ENCODE data around the gene FUT6. TPM values are rescaled to one million over a fixed set of nuclear protein-coding genes. Genes with fewer than 3 reads are reported as not detected.

Gene FUT6
- total RNA-seq, 1 experiment from 2014 or later = not detected

DNA sequence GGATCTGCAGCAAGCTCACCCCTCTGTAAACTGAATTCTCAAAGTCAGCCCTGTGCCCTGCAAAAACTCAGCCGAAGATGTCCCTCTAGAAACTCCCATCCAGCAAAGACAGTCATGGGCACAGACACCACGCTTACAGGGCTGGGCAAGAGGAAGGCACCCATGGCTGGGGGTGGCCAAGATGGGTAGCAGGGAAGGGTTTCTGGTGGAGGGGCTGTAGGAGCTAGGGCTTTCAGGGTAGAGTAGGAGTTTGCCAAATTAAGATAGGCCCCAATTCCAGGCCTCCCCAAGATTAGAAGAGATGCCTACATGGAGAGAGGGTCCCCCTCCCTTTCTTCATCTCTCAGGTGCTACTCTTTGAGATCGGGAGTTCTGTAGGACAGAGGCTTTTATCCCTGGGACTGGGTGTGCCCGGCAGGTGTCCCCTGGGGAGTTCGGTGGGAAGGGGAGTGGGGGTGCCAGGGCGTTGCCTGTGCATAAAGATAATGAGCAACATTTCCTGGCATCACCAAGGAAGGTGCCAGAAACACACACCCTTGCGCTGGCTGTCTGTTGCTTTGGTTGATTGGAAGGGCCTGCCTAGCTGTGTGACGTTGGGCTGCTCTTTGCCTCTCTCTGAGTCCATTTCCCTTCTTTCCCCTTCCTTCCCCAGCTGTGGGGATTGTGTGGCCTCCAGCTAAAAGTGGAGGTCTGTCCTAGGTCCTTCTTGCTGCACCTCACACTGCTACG, 25.2 kb downstream of the FUT6 start:
- in situ Hi-C loops (cut with HindIII; ENCODE audit: low pct_unique_long_range_greater_than_20kb, low sequenced_read_pairs) = no loop called here
- DNase-seq (ENCODE audit: low read depth) = no peak

DNA sequence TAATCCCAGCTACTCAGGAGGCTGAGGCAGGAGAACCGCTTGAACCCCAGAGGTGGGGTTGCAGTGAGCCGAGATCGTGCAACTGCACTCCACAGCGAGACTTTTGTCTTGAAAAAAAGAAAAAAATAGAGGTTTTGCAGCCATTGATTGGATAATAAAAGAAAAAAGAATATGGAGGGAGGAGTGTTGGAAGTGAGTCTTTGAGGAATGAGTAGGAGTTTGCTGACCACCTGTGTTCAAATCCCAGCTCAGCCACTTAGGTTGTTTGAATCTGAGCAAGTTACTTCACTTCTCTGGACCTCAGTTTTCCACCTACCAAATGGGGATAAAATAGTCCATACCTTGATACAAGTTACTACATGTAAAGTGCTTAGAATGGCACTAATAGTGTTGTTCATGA, 28.4 kb downstream of the FUT6 start:
- in situ Hi-C loops (cut with HindIII; ENCODE audit: low pct_unique_long_range_greater_than_20kb, low sequenced_read_pairs) = no loop called here
- DNase-seq (ENCODE audit: low read depth) = no peak

DNA sequence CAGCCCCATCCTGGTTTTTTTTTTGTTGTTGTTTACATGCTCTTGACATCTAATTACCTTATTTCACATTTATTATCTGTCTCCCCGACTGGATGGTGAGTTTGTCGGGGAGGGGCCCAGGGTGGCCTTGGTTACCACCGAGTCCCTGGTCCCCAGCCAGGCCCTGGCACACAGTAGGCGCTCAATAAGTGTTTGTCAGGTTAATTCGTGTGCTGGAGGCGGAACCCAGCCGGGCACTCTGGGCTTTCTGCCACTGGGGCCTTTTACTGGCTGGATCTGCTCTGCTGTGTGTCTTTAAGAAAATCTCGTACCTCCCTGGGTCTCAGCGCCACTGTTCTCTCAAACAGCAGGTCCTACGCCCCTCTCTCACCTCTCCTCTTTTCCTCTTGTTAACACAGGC, 30.0 kb downstream of the FUT6 start:
- no peak for DNase-seq (ENCODE audit: low read depth)
- in situ Hi-C loops (cut with HindIII; ENCODE audit: low pct_unique_long_range_greater_than_20kb, low sequenced_read_pairs) = no loop called here

DNA sequence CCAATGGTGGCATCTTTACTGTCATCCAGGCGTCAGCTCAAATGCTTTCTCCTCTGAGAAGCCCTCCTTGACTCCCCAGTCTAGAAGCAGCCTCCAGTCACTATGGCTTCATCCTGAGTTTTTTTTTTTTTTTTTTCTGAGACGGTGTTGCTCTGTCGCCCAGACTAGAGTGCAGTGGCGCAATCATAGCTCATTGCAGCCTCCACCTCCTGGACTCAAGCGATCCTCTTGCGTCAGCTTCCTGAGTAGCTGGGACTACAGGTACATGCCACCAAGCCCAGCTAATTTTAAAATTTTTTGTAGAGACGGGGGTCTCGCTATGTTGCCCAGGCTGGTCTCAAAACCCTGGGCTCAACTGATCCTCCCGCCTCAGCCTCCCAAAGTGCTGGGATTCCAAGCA, 30.4 kb downstream of the FUT6 start:
- in situ Hi-C loops (cut with HindIII; ENCODE audit: low pct_unique_long_range_greater_than_20kb, low sequenced_read_pairs) = no loop called here
- DNase-seq (ENCODE audit: low read depth) = no peak

DNA sequence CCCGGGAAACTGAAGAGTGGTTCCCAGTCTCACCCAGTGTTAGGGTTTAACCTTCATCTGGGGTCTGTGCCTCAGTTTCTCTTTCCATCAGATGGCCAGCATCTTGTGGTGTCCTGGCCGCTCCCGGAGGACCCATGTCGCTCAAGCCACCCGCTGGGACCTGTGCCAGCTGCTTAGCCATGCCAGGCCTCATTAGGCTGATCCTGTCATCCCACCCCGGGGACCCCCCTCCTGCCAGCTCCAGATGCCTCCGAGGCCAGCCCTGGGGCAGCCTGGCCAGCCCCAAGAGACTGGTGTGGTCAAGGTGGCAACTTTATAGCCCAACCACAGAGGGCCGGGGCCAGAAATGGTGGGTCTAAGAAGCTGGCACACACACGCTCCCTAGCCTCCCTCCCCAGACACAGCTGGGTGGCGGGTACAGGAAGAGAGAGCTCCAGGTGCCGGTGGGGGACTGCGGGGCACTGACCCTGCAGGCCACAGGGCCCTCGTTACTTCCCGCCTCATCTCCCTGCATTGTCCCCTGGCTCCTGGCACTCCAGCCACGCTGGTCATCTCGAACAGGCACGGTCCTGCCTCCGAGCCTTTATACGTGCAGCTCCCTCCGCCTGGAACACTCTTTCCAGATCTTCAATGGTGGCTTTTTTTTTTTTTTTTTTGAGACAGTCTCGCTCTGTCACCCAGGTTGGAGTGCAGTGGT, 31.2 kb downstream of the FUT6 start:
- in situ Hi-C loops (cut with HindIII; ENCODE audit: low pct_unique_long_range_greater_than_20kb, low sequenced_read_pairs) = no loop called here
- DNase-seq (ENCODE audit: low read depth) = no peak

DNA sequence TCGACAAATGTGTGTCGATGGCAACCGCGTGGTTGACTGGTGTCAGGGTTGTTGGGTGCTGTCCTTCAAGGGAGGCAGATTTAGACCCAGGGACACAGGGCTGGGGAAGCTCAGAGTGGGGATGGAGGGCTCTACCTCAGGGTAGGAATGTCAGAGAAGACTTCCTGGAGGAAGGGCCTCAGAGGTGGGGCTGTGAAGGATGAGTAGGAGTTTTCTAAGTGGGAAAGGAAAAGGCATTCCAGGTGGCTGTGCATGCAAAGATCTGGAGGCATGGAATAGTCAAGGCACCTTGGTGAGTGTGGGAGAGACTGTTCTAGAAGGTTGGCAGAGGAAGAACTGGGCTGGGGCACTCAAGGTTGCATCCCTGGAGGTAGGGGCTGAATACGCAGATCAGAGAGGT, 32.6 kb downstream of the FUT6 start:
- DNase-seq (ENCODE audit: low read depth) = no peak
- in situ Hi-C loops (cut with HindIII; ENCODE audit: low pct_unique_long_range_greater_than_20kb, low sequenced_read_pairs) = no loop called here

DNA sequence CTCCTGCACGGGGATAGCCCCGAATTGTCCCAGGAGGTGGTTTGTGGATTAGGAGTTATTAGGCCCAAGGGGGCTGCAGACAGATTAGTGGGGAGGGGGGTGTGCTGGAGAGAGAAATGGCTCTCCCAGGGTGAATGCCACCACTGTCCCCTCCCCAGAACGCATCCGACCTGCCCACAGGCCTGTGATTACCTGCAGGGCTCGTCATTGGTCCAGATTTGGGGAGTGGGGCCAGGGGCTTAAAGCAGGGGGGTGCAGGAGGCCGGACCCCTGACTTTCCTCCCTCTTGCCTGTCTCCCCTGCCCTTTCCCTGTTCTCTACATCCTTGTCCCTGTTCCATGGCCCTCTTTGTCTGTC, 33.4 kb downstream of the FUT6 start:
- no peak for DNase-seq (ENCODE audit: low read depth)
- in situ Hi-C loops (cut with HindIII; ENCODE audit: low pct_unique_long_range_greater_than_20kb, low sequenced_read_pairs) = no loop called here

DNA sequence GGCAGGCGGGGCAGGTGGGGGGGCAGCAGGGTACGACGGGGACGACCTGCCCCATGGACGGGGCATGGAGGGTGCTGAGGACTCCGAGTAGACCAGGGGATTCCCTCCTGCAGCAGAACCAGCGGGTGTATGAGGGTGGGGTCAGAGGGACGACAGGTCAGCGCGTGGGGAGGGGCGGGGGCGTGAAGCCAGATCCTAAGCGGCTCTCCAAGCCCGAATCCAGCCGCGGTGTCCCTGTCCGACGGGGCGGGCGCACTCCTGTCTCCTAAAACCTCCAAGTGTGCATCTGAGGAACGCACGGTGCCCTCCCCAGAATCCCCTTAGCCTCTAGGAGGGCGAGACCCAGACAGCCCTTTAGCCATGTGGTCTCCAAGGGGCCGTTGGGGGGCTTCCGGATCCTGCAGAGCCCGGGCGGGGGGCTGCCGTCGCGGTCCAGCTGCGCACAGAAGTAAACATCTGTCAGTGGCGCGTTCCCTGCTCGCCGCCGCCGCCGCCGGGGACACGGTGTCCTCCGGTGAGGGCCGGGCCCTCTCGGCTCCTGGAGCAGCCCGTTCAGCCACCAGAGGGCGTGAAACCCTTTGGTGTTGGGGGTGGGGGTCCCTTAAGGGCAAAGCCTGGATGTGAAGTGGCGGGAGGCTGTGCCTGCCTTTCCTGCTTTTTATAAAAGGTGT, 33.9 kb downstream of the FUT6 start:
- peak; percentile 57 for DNase-seq (ENCODE audit: low read depth)
- in situ Hi-C loops (cut with HindIII; ENCODE audit: low pct_unique_long_range_greater_than_20kb, low sequenced_read_pairs) = no loop called here

DNA sequence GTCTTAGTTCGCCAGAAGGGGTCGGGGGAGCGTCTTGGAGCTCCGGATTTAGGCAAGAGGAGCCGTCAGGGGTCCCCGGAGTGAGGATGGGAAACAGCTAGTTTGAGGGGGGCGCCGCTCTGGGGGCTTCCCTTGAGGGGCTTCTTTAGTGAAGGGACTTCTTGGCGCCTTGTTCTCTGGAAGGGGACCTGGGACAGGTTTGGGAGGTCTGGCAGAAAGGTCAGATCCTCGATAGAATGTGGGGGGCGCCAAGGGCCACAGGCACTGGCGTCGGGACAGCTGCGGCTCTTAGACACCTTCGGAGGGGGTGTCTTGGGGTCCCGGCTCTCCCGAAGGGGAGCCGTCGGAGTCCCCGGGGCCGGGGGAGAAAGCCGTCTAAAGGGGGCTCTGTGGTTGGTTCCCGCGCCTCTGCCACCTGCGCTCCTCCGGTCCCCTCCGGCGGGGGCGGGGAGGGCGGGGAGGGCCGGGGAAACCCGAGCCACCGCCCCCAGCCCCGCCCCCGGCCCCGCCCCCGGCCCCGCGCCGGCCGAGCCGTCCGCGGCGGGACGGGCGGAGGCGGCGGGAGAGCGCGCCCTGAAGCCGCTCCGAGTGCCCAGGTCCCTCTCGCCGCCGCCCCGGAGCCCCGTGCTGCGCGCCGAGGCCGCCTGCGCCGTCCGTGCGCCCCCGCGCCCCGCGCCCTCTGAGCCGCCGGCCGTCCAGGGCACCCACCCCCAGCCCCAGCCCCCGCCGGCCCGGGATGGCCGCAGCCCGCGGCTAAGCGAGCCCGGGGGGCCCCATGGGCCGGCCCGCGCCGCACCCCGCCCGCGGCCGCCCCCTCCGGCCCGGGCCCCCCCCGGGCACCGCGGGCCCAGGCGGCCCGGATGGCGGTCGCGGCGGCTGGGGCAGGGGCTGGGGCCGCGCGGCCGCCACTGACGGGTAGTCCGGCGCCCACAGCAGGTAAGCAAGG, 34.7 kb downstream of the FUT6 start, which contains the start of gene NRTN:
Gene NRTN (plus strand): TSS at position 552 of the 946 bp plus-strand sequence. CDS start 19,099 bp downstream, outside the sequence.
- DNase-seq (ENCODE audit: low read depth) = no peak
- in situ Hi-C loops (cut with HindIII; ENCODE audit: low pct_unique_long_range_greater_than_20kb, low sequenced_read_pairs) = no loop called here

DNA sequence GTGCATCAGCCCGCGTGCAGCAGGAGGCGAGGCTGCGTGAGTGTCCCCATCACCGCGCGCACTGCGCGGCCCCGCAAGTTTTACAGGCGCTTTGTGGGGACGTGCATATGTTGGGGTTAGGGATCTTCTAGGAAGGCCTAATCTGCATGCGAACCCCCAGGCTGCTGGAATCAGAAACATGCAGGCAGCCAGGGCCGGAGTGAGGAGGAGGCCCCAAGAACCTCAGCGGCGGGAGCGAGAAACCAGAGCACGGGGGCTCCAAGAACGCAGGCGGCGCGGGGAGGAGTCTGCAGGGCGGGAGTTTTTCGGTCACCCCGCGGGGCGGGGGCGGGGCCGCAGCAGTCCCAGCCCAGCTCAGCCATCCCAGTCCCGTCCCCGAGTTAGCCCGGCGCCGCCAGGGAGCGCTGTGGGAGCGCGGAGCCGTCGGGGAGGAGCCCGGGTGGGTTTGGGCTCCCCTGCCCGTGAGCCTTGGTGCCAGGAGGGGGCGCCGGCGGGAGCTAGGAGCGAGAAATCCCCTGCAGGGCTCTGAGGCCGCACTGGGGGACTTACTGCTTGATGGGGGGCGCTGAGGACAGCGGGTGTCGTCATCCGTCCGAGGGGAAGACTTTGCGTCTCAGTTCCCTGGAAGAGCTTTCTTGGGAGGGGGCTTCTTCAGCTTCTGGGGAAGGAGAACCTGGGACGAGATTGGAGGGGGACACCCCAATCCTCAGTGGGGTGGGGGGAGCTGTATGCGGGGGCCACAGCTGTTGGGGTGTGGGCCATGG, 35.6 kb downstream of the FUT6 start:
- in situ Hi-C loops (cut with HindIII; ENCODE audit: low pct_unique_long_range_greater_than_20kb, low sequenced_read_pairs) = no loop called here
- peak; percentile 94 for DNase-seq (ENCODE audit: low read depth)

DNA sequence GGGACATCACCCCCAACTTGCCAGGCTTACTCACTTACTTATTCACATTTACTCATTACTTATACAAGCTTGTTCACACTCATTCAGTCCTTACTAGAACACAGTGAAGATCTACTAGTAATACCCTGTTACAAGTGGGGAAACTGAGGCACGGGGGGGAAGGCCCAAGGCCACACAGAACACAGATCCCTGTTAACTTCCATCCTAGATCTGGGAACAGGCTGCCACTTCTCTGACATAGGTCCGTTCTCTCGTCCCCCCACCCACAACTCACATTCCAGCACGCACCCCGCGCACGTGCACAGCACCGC, 36.1 kb downstream of the FUT6 start:
- in situ Hi-C loops (cut with HindIII; ENCODE audit: low pct_unique_long_range_greater_than_20kb, low sequenced_read_pairs) = no loop called here
- DNase-seq (ENCODE audit: low read depth) = no peak

DNA sequence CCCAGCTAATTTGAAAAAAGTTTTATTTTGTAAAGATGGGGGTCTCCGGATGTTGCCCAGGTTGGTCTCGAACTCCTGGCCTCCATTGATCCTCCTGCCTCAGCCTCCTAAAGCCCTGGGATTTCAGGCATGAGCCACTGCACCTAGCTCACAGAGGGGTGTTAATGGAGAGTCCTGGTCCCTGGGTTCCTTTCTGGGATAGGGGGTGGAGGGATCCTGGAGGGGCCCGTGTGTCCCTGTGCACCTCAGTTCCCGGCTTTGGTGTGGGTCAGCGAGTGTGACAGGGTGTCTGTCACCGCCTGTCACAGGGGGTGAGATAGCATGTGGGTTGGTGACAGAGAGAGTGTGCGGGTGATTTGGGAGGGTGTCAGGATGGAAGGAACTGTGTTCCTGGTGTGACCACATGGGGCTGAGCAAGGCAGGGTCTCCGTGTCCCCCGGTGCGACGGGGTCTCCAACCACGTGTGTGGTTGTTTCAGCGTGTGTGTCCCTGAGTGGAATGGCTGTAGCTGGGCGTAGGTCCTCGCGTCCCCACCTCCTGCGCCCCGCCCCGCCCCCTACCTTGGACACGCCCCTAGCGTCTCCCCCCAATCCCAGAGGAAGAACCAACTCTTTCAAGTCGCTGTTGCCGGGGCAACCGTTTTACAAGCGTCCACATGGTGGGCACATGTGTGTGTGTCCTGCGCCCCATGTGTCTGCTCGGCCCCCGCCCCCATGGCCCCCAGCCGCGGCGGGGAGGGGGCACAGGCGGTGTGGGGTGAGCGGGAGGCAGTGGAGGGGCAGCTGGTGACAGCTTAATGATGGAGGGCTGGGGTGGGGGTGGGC, 37.5 kb downstream of the FUT6 start:
- in situ Hi-C loops (cut with HindIII; ENCODE audit: low pct_unique_long_range_greater_than_20kb, low sequenced_read_pairs) = no loop called here
- no peak for DNase-seq (ENCODE audit: low read depth)

DNA sequence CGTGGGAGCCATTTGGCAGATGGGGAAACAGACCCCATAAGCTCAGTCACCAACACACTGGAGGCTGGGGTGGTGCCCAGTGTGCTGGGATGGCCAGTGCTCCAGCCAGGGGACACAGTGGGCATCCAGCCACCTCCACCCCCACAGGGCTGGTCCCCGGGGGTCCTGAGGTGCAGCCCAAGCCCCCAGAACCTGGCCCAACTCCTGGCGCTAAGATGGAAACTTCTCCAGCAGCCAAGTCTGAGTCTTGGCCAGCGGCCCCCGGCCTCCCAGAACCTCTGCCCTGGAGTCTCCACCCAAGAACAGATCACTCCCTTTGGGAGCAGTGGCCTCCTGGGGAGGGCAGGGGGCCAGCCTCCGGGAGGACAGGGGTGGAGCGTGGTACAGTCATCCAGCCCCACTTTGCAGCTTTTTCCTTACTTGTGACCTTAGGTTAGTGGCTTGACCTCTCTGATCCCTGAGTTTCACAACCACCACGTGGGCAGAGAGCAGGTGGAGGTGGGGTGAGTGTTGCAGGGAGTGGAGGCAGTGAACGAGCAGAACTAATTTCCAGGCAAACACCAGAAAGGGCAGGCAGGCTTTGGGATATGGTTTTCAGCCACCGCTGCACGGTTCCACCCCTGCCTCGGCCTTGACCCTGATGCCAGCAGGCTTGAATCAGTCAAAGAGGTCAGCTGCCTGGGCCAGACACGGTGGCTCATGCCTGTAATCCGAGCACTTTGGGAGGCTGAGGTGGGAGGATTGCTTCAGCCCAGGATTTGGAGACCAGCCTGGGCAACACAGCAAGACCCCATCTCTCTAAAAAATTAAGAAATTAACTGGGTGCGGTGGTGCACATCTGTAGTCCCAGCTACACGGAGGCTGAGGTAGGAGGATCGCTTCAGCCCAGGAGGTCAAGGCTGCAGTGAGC, 38.9 kb downstream of the FUT6 start:
- in situ Hi-C loops (cut with HindIII; ENCODE audit: low pct_unique_long_range_greater_than_20kb, low sequenced_read_pairs) = no loop called here
- no peak for DNase-seq (ENCODE audit: low read depth)

DNA sequence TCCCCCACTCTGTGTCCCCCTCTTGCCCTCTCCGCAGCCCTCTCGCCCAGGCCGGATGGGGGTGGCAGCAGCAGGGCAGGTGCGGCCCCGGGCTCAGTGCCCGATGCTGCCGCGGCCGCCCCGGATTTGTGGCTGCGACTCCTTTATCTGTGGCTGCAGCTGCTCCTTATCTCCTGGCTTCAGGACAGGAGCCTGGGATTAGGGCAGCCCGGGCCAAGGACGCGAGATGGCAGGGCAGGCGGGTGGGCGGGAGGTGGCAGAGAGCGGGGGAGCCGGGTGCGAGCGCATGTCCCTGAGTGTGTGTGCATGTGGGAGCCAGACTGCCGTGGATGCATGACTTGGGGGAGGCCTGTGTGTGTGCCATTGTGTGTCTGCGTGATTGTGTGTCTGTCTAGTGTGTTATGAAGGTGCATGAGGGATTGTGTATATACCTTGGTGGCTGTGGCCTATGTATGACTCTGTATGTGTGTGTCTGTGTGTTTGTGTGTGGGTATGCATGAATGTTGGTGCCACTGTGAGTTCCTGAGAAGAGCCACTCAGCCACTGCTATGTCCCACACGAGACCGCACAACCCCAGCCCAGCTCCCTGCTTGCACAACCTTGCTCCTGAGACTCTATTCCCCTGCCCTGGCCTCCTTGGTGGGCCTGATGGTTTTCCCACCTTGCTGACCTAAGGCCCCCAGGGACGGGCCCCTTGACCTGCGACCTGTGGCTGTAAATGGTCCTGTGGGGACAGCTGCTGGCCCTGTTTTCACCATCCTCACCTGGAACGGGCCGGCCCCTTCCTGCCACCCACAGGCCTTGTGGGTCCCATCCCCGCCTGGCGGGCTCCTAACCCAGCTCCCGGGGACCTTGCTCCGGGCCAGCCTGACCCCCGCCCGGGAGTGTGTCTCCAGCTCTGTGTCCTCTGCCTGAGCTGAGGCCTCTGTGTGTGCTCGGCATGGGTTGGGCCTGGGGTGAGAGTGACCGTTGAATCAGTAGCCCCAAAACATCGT, 40.0 kb downstream of the FUT6 start:
- in situ Hi-C loops (cut with HindIII; ENCODE audit: low pct_unique_long_range_greater_than_20kb, low sequenced_read_pairs) = no loop called here
- DNase-seq (ENCODE audit: low read depth) = no peak

DNA sequence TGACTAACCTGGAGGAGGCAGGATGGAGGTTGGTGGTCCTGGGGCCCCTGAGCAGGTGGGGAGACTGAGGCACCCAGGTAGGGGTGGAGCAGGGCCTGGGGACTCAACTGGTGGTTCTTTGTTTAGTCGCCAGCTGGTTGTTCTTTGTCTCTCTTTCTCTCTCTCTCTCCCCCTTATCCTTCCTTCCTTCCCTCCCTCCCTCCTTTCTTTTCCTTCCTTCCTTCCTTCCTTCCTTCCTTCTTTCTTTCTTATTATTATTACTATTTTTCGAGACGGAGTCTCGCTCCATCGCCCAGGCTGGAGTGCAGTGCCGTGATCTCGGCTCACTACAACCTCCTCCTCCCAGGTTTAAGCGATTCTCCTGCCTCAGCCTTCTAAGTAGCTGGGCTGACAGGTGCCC, 41.3 kb downstream of the FUT6 start:
- in situ Hi-C loops (cut with HindIII; ENCODE audit: low pct_unique_long_range_greater_than_20kb, low sequenced_read_pairs) = no loop called here

More for the DNA sequence above, 41.3 kb downstream of the FUT6 start:
- no peak for DNase-seq (ENCODE audit: low read depth)
